Mesenchymal stem cell (in vitro differentiated cells and primary cell): ENCODE measurements around the gene HOXA13.
A peak's percentile ranks its signal among the peaks of the same experiment; 100 is the strongest.

Experiments
- DNase-seq: peaks from one replicate; pipeline ENCODE4 v3.0.0-alpha.2; 2013
- H2AFZ ChIP-seq: one replicate; pipeline ENCODE4 v1.6.1; 2013; ENCODE audit warnings: low read depth, mild to moderate bottlenecking, control low read depth, inconsistent platforms, low read length, moderate library complexity
- H2AK5ac ChIP-seq: 2 replicates; pipeline ENCODE4 v1.6.1; 2013; ENCODE audit warnings: low read length, moderate library complexity, mild to moderate bottlenecking, inconsistent platforms; ENCODE audit not compliant: severe bottlenecking
- H2BK120ac ChIP-seq: one replicate; pipeline ENCODE4 v1.6.1; 2013; ENCODE audit warnings: low read depth, mild to moderate bottlenecking, inconsistent platforms, low read length, moderate library complexity
- H2BK12ac ChIP-seq, 2 experiments: one replicate each; pipeline ENCODE4 v1.6.1; 2013; ENCODE audit warnings: inconsistent platforms in 2 of 2, low read length in 2 of 2, mild to moderate bottlenecking in 2 of 2, moderate library complexity in 2 of 2, control low read depth in 1 of 2
- H2BK15ac ChIP-seq: one replicate; pipeline ENCODE4 v1.6.1; 2013; ENCODE audit warnings: mild to moderate bottlenecking, low read depth, inconsistent platforms; ENCODE audit not compliant: poor library complexity, severe bottlenecking
- H2BK5ac ChIP-seq: 2 replicates; pipeline ENCODE4 v1.6.1; 2013; ENCODE audit warnings: low read depth, mild to moderate bottlenecking, low read length, control low read depth, inconsistent platforms; ENCODE audit not compliant: poor library complexity, severe bottlenecking
- H3K14ac ChIP-seq, 2 experiments: one replicate each; pipeline ENCODE4 v1.6.1; 2013; ENCODE audit warnings: inconsistent platforms in 2 of 2, low read length in 2 of 2, control low read depth in 1 of 2, mild to moderate bottlenecking in 1 of 2, moderate library complexity in 1 of 2
- H3K18ac ChIP-seq, 2 experiments: one replicate each; pipeline ENCODE4 v1.6.1; 2013; ENCODE audit warnings: inconsistent platforms in 2 of 2, low read length in 2 of 2, control low read depth in 1 of 2, low read depth in 1 of 2, mild to moderate bottlenecking in 1 of 2
- H3K23ac ChIP-seq, 2 experiments: one replicate each; pipeline ENCODE4 v1.6.1; 2013; ENCODE audit warnings: inconsistent platforms in 2 of 2, low read length in 2 of 2, mild to moderate bottlenecking in 2 of 2, moderate library complexity in 2 of 2, control low read depth in 1 of 2
- H3K27ac ChIP-seq: 2 replicates; pipeline ENCODE4 v1.5.1; 2013; ENCODE audit warnings: mild to moderate bottlenecking, moderate library complexity, low read length, control low read depth, inconsistent platforms; ENCODE audit not compliant: poor library complexity, severe bottlenecking
- H3K27me3 ChIP-seq, 2 experiments: 2 replicates each; pipeline versions ENCODE4 v1.6.1 to v1.7.0; 2013; ENCODE audit warnings: low read length in 2 of 2, mild to moderate bottlenecking in 2 of 2, moderate library complexity in 2 of 2, control low read depth in 1 of 2, inconsistent platforms in 1 of 2; ENCODE audit not compliant: control insufficient read depth in 1 of 2, insufficient read depth in 1 of 2
- H3K36me3 ChIP-seq, 2 experiments: 2 replicates each; pipeline versions ENCODE4 v1.6.1 to v1.7.0; 2013; ENCODE audit warnings: low read length in 2 of 2, control low read depth in 1 of 2, inconsistent platforms in 1 of 2, low read depth in 1 of 2, mild to moderate bottlenecking in 1 of 2; ENCODE audit not compliant: insufficient read depth in 2 of 2, control insufficient read depth in 1 of 2
- H3K4ac ChIP-seq, 2 experiments: one replicate each; pipeline ENCODE4 v1.6.1; 2013; ENCODE audit warnings: inconsistent platforms in 2 of 2, low read length in 2 of 2, mild to moderate bottlenecking in 2 of 2, moderate library complexity in 2 of 2, control low read depth in 1 of 2, low read depth in 1 of 2
- H3K4me1 ChIP-seq: 2 replicates; pipeline ENCODE4 v1.6.1; 2013; ENCODE audit warnings: low read depth, low read length, control low read depth; ENCODE audit not compliant: control insufficient read depth, insufficient read depth
- H3K4me2 ChIP-seq: 2 replicates; pipeline ENCODE4 v1.6.1; 2013; ENCODE audit warnings: low read length, mild to moderate bottlenecking, inconsistent platforms; ENCODE audit not compliant: poor library complexity, severe bottlenecking
- H3K4me3 ChIP-seq, 2 experiments: 2 replicates each; pipeline versions ENCODE4 v1.5.1 to v1.7.0; 2013; ENCODE audit warnings: low read length in 2 of 2, mild to moderate bottlenecking in 2 of 2, control low read depth in 1 of 2, low read depth in 1 of 2; ENCODE audit not compliant: insufficient read depth in 1 of 2
- H3K79me1 ChIP-seq: replicated peaks from 2 replicates; pipeline ENCODE4 v1.6.1; 2013; ENCODE audit warnings: mild to moderate bottlenecking, control low read depth, low read length, inconsistent platforms; ENCODE audit not compliant: poor library complexity, severe bottlenecking
- H3K9ac ChIP-seq: 2 replicates; pipeline ENCODE4 v1.7.0; 2013; ENCODE audit warnings: mild to moderate bottlenecking, low read length, moderate library complexity
- H3K9me3 ChIP-seq: 2 replicates; pipeline ENCODE4 v1.7.0; 2013; ENCODE audit warnings: mild to moderate bottlenecking, low read length; ENCODE audit not compliant: control insufficient read depth
- H4K8ac ChIP-seq: one replicate; pipeline ENCODE4 v1.6.1; 2013; ENCODE audit warnings: inconsistent platforms, mild to moderate bottlenecking, low read length, moderate library complexity
- H4K91ac ChIP-seq: one replicate; pipeline ENCODE4 v1.6.1; 2013; ENCODE audit warnings: mild to moderate bottlenecking, low read length, inconsistent platforms
- WGBS: methylation state at CpG from one replicate; pipeline ENCODE4 v1.1.7; 2013; ENCODE audit warnings: mixed read lengths; 5-methylcytosine and 5-hydroxymethylcytosine counted together

Gene HOXA13

DNA sequence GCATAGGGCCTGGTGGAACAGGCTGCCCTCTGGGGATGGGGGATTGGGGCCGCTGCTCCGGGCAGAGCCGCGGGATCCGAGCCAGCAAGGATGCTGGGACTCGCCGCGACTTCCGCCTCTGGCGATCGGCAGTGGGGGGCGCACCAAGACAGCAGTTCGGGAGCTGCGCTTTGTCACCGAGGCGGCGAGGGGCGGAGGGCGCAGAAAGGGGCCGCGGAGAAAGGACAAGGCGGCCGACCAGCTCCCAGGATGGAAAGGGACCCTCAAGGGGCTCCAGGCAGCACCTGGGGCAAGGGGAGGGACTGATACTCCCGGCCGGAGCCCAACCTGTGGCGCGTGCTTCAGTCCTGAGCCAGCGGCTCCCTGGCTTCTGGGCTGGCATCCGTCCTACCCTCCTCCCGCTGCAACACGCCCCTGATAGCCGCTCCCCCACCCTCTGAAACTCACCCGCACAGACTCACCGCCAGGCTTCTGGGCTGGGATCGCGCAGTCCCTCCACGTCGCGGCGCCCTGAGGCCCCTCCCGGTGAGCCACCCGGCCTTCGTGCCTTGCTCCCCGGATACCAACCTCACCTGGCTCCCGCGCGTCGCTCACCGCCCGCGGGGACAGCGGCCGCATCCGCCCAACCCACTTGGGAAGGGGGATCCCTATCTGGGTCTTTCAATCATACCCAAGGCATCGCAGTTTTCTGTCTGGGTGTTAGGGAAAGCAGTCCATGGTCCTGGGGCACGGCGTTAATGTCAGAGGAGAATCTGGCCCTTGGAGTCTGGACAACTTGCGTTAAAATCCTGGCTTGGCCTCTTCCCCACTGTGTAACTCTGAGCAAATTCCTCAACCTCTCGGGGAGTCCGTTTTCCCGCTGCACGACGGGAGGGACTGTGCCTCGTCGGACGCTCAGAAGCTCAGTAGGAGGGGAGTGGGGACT, 35.8 kb upstream of the HOXA13 start:
- Histone ChIP-seq H3K79me1 (no peaks in the 10 kb centered on the region), H3K4me2 (peak overlapping the region; percentile 81), H3K18ac (no peak overlapping the region), H3K9me3 (no peaks in the 10 kb centered on the region), H3K27ac (no peak overlapping the region), H2BK15ac (no peak overlapping the region), H2AK5ac (no peak overlapping the region), H3K4me3 (peak overlapping the region; percentile 38 to 84), H3K23ac (no peak overlapping the region), H2AFZ (no peak overlapping the region), H2BK5ac (no peak overlapping the region), H4K91ac (no peak overlapping the region), H3K9ac (peak overlapping the region; percentile 79), H2BK12ac (no peak overlapping the region), H3K14ac (no peak overlapping the region), H3K27me3 (peaks cover 48 to 74% of the 10 kb centered on the region in 2 experiments), H2BK120ac (no peak overlapping the region), H4K8ac (no peak overlapping the region), H3K4me1 (peaks cover 16% of the 10 kb centered on the region), H3K36me3 (no peaks in the 10 kb centered on the region), H3K4ac (no peak overlapping the region)
- DNase-seq, result no peak
- WGBS, result 1% methylated on average over 57 of the region's 66 CpGs

DNA sequence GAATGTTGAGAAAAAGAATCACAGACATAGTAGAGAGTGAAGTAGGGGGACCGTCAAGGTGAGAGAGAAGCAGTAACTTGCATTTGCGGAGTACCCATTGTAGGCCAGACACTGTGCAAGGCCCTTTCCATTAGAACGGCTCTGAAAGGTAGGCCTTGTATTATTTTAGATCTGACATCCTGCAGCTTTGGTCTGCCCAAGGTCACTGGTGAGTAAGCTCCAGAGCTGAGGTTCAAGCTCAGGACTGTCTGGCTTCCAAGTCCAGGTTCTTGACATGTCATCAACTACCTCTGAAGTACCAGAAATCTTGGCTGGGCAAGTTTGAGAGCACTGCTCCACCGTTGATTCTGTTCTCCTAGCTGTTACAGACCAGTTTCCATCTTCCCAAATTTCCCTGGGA, 29.6 kb upstream of the HOXA13 start:
- Histone ChIP-seq H3K14ac (no peak overlapping the region), H3K79me1 (no peaks in the 10 kb centered on the region), H3K9ac (no peak overlapping the region), H2AFZ (no peak overlapping the region), H2BK12ac (no peak overlapping the region), H3K27ac (no peak overlapping the region), H3K4ac (no peak overlapping the region), H3K9me3 (no peaks in the 10 kb centered on the region), H3K4me1 (peaks cover 8% of the 10 kb centered on the region), H3K23ac (no peak overlapping the region), H2BK5ac (no peak overlapping the region), H2BK15ac (no peak overlapping the region), H2BK120ac (no peak overlapping the region), H3K4me3 (no peak overlapping the region), H3K27me3 (peaks cover 34 to 60% of the 10 kb centered on the region in 2 experiments), H2AK5ac (no peak overlapping the region), H4K91ac (no peak overlapping the region), H3K4me2 (no peak overlapping the region), H3K36me3 (no peaks in the 10 kb centered on the region), H4K8ac (no peak overlapping the region), H3K18ac (no peak overlapping the region)
- DNase-seq, result no peak
- WGBS, result 82% methylated on average over 4 of the region's 4 CpGs

DNA sequence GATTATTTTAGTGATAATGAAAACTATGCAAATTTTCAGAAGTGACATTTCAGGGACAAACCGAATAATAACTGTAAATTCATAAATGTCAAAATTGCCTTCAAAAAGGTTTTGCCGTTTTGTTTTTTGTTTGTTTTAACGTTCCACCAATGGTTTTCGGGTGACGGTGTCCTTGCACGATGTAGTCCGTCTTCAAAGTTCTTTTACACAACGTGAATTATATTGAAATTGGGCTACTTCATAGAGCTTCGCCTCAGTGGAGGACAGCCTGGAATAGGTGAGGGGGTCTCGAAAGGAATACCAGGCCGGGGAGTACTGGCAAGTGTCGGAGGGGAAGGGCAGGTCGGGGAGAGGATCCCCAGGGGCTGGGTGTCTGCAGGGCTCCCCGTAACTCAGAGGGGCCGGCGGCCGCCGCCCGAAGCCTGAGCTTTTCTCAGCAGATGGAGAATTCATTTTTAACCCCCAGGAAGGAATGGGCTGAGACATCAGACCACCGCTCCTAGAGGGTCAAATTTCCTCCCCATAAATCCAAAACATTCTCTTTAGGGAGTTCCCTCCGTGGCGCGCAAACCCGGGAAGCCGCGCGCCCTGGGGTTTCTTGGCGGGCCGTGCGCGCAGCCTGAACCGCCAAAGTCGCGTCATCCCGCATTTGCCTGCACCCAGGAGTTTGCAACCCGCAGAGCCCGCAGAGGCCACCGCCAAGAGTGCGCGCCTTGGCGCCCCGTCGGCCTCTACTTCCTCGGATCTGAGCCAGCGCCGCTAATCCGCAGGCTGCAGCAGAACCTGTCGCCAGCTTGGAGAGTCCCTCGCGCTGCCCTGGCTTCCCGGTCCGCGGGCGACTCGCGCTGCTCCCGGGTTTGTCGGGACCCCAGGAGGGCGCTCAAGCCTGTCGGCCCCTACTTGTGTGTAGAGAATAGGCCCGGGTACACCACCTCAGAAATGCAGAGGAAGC, 25.4 kb upstream of the HOXA13 start:
- Histone ChIP-seq H3K36me3 (no peaks in the 10 kb centered on the region), H2BK15ac (no peak overlapping the region), H3K27ac (no peak overlapping the region), H2BK120ac (no peak overlapping the region), H3K14ac (no peak overlapping the region), H3K4me1 (peaks cover 11% of the 10 kb centered on the region), H2AFZ (no peak overlapping the region), H3K23ac (no peak overlapping the region), H3K18ac (no peak overlapping the region), H2BK12ac (no peak overlapping the region), H4K8ac (no peak overlapping the region), H3K79me1 (no peaks in the 10 kb centered on the region), H4K91ac (no peak overlapping the region), H3K4me2 (peak overlapping the region; percentile 30), H3K4ac (no peak overlapping the region), H3K9me3 (no peaks in the 10 kb centered on the region), H3K27me3 (peaks cover 69 to 73% of the 10 kb centered on the region in 2 experiments), H2AK5ac (no peak overlapping the region), H2BK5ac (no peak overlapping the region), H3K9ac (no peak overlapping the region), H3K4me3 (no peak overlapping the region)
- WGBS, result 4% methylated on average over 60 of the region's 61 CpGs
- DNase-seq, result no peak
